Femur (tissue), 1 donor: ENCODE results near the gene ADARB1.
A peak's percentile ranks its signal among the peaks of the same experiment; 100 is the strongest.
"Not testable (repeated sequence)": the region's sequence is repeated elsewhere in the genome, so short reads cannot be mapped to it uniquely, and the experiment has no call there.

Experiments
- DNase-seq: peaks from one replicate; pipeline ENCODE4 v3.0.0-alpha.2; 2017

The ADARB1 gene

GRCh38 chr21:45074048-45074817 is at the start of gene ADARB1:
Gene ADARB1 (plus strand): TSS chr21:45074580. CDS start chr21:45171657, 97,077 bp downstream.
- peak; percentile 73 for DNase-seq

GRCh38 chr21:45026066-45026745 is 48.2 kb upstream of the ADARB1 start:
- peak; percentile 18 for DNase-seq

GRCh38 chr21:45026826-45027225 is 47.6 kb upstream of the ADARB1 start:
- no peak for DNase-seq

DNA sequence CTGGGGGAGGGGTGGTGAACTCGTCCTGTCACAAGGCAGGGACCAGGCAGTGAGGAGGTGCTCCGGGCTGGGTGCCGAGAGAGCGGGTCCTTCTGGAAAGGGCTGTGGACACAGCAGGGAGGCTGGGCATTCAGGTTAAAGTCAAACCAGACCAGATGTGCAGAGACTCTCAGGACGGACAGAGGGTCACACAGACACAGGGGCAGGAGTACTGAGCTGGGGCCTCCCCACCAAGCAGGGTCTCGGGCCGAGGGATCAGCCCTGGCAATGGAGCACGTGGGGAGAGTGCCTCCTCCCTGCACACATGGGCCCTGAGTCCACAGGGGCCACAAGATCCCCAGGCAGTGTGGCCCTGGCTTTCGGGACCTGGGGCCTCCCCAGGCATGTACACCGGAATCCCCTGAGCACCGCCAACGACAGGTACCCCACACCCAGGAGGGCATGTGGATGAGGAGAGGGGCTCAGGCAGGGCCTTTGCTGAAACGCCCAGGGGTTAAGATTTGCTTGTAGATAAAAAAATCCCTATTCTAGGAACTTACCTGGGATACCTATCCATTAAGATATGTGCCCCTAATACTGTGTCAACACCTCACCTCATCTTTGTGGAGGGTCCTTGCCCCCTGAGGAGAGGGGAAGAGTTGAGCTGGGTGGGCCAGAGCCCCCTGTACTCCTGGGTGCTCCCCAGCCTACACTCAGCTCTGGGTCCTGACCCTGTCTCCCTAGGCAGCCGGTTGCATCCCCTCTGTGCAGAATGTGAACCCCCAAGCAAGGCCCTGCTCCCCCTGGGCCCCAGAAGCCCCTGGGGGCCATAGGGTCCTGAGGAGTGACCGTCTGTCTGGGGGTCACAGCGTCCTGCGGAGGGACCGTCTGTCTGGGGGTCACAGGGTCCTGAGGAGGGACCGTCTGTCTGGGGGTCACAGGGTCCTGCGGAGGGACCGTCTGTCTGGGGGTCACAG is 46.9 kb upstream of the ADARB1 start:
- DNase-seq = no peak

GRCh38 chr21:45028645-45029044 is 45.7 kb upstream of the ADARB1 start:
- not testable (repeated sequence) for DNase-seq

DNA sequence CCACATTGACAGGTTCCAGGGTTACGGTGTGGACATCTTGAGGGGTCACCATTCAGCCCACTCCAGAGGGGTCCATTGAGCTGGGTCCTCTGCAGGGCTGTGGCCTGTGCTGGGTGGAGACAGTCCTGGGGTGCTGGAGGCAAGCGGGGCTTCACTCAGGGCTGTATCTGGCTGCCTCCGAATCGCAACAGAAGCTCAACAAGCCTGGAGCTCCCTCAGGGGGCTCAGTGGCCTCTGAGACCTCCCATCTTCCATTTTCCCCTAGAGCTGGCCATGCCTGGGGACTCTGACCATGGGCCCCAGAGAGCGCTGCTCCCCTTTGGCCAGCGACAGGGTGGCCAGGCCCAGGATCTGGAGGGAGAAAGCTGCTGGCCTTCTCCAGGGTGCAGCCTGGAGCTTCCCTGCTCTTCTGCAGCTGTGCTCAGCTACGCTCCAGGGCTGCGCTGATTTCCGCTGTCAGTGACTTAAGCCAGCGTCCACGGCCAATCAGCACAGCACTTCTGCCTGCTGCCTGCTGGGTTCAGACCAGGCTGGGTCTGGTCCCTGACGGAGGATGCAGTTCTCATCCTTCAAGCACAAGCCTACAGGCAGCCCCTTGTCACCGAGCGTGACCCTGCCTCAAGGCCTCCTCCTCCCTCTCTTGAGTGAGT is 45.0 kb upstream of the ADARB1 start:
- peak; percentile 82 for DNase-seq

- no peak for DNase-seq
Measured at GRCh38 chr21:45029948-45030681, 44.3 kb upstream of the ADARB1 start.

GRCh38 chr21:45030682-45031570 is 43.5 kb upstream of the ADARB1 start:
- DNase-seq = no peak

DNA sequence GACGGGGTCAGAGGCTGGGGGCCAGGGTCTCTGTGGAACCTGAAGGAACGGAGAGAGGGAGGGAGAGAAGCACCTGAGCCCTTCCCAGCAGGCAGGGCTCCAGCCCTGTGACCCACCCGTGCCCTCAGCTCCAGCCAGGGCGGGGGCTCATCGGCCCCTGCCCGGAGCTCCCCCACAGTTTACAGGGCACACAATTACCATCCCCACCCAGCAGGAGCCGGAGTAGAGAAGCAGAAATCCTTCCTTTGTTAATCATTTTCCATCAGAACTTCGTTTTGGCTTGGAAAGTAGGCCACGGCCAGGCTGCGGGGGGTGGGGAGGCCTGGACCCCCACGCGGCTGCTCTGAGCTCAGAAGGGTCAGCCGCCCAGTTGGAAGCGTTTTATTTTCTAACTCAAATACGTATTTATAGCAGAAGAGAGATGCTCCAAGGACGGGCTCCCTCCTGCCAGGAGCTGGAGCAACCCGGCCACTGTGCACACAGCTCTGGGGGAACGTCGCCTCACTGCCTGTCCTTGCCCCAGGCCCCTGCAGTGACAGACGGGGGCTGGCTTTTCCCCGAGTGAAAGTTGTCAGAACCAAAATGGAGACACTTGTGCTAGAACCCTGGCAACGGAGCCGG is 42.7 kb upstream of the ADARB1 start:
- DNase-seq = no peak

- no peak for DNase-seq
Measured at GRCh38 chr21:45032332-45032731, 42.0 kb upstream of the ADARB1 start.

DNA sequence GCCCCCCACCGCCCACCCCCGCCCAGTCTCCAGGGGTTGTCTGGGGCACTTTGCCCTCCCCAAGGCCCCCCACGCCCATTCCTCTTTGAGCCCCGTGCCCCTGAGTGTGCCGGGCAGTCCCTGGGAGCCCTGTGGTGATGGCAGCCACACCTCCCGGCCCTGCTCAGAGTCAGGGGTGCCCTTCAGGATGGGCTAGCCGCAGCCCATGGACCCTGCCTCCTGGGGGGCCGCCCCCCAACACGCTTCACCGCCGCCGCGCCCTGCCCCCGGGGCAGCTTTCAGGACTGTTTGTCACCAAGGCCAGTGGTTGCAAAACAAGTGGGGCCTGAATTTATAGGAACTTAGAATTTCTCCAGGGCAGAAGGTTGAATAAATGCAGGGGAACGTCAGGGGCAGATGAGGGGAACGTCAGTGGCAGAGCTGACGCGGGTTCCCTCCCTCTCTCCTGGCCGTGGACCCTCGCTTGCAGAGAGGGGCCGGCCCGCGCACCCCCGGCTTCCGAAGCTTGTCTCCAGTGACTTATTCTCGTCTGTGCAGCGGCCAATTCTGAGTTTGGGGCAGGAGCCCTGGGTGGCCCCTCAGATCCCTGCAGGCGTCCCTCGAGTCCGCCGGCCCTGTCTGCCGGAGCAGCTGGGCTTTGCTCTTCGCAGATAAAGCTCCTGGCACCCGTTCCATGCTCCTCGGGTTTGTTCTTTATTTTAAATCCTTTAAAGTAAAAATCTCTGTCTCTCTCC is 41.2 kb upstream of the ADARB1 start:
- DNase-seq = no peak

- peak; percentile 74 for DNase-seq
Measured at GRCh38 chr21:45033791-45034555, 40.4 kb upstream of the ADARB1 start.

- no peak for DNase-seq
Measured at GRCh38 chr21:45034556-45035476, 39.6 kb upstream of the ADARB1 start.

DNA sequence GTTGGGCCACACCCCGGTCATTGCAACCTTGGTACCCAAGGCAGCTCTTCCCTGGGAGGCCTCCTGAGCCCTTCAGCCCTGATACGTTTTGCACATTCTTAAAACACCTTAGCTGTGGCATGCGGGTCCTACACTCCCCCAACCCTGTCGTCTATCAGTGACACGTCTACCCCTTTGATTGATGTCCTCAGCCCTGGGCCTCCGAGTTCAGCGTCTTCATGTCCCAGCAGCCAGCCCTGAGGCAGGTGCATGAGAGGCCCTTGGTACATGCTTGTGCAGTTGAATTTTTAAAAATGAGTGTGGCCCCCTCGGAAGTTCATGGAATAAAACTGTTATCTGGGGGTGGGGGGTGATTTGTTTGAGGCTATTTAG is 38.9 kb upstream of the ADARB1 start:
- no peak for DNase-seq

GRCh38 chr21:45036630-45037029 is 37.8 kb upstream of the ADARB1 start:
- no peak for DNase-seq

- no peak for DNase-seq
Measured at GRCh38 chr21:45037986-45038385, 36.4 kb upstream of the ADARB1 start.

GRCh38 chr21:45039317-45040156 is 34.8 kb upstream of the ADARB1 start:
- no peak for DNase-seq
